NCI-H2227 treated with DMSO at 0.1 percent for 48 hours (cell line): ENCODE measurements around the gene SLC25A42.

Experiments
- DNase-seq: peaks from one replicate; lab custom pipeline; 2025; lab: John Stamatoyannopoulos, UW

Gene SLC25A42

GRCh38 chr19:19051478-19052213, 12.1 kb upstream of the SLC25A42 start:
- DNase-seq = no peak

GRCh38 chr19:19052921-19053320, 10.9 kb upstream of the SLC25A42 start:
- DNase-seq = no peak

GRCh38 chr19:19053508-19054314, 10.1 kb upstream of the SLC25A42 start:
- no peak for DNase-seq

DNA sequence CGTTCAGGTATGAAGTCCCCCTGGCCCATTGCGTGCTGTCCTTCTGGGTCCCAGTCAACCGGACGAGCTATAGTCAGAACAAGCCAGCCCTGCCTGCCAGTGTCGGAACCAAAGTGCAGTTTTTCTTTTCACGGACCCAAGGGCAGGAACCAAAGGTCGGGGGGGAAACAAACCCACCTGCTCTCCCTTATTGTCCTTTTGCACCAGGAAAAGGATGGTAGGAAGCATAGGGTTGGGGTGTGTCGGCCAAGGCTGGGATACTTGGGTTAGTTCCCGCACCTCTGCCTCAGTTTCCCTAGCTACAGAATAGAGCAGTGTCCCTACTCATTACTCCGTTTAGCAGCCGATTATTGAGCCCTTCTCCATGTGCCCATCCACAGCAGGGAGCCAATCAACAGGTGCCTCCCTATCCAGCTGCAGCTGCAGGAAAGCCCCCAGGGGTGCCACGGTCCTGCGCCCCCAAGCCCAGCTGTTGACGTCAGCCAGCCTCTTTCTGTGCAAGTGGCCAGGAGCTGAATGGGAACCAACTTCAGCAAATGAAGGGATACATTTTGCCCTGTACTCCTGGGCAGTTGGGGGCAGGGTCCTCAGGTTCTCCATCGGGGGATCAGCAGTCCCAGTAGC, 9.4 kb upstream of the SLC25A42 start:
- DNase-seq = no peak

DNA sequence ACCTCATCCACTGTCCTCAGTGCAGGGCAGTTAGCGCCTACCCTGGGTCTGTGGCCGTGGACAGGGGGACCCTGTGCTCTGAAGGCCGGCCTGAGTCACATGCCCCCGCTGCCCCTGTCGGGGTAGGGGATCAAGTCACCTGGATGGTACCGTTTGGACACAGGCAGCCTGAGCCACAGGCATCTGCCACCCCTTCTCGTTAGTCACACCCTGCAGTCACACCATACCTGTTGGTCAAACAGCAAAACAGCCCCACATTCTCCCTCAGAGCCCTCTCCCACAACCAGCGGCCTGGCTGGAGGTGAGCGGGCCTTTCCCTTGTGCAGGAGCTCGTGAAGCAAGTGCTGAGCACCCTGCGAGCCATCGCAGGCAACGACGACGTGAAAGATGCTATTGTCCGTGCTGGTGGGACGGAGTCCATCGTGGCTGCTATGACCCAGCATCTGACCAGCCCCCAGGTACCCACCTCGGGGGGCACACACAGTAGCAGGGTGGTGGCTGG, 8.8 kb upstream of the SLC25A42 start:
- no peak for DNase-seq

GRCh38 chr19:19055701-19056100, 8.1 kb upstream of the SLC25A42 start:
- no peak for DNase-seq

DNA sequence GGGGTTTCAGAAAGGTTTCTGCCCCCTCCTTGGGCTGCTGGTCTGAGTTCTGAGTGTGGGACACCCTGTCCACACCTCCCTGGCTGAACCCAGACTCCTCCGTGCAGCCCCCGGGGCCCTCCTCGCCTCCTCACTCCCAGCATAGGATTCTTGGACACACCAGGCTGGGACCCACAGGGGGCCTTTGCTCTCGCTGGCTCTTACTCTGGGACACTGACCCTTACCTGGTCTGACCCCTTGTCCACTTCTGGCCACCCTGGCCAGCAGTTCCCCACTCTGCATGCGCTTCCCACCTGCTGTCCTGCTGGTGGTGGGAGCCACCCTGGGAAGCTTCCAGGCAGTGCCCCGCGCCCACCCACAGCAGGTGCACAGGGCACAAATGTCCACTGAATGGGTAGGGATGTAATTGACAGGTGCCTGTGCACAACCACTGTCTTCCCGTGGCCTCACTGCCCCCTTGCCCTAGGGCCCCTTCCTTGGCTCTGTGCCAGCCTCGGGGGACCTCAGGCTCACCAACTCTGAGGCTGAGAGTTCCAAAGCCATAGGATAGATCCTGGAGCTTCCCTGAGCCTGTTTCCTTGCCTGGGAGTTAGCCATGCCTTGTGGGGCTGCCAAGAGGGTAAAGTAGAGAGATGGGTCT, 7.0 kb upstream of the SLC25A42 start:
- no peak for DNase-seq

DNA sequence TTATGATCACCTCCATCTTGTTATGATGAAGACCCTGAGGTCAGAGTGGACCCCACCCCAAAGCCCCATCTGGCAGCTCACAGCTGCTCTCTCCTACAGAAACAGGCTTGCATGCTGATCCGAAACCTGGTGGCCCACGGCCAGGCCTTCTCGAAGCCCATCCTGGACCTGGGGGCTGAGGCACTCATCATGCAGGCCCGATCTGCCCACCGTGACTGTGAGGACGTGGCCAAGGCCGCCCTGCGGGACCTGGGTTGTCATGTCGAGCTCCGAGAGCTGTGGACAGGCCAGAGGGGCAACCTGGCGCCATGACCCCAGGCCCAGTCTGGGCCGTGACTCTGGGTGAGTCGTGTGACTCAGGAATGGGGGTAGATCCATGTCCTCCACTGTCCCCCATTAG, 6.5 kb upstream of the SLC25A42 start:
- DNase-seq = no peak

DNA sequence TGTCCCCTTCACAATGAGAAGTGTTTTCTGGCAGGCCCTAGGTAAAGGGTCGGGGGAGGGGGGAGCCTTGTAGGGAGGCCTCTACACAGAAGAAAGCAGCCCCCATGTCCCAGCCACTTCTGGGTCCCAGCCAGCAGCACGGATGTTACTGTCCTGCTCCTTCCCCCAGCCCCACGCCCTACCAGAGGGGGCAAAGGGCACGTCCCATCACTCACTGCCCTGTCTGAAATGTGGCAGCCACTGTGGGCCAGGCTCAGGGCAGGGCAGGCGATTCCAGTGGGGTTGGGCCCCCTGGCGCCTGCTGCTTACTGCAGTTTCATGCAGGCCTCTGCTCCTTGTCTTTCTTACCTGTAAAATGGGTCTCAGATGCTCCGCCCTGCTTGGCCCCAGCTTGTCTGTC, 6.1 kb upstream of the SLC25A42 start:
- DNase-seq = no peak

- no peak for DNase-seq
These were observed 4.6 kb upstream of the SLC25A42 start for GRCh38 chr19:19059018-19059836.

- DNase-seq = no peak
These were observed 3.8 kb upstream of the SLC25A42 start for GRCh38 chr19:19059837-19060611.

DNA sequence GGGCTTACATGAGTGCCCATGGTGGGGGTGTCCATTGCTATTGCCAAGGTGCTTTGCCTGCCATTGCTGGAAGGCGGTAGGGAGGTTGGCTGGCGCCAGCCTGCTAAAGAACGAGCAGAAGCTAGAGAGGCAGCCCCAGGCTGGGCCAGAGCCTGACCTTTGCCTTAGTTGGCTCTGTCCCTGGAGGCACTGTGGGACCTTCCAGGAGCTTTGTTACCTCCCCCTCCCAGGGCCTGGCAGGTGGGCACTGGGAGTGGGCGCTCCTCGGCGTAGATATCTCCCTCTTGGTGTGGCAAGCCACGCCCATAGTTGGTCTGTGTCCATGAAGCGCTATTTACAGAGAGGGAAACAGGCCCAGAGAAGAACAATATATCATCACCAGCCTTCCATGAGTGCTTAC, 2.3 kb upstream of the SLC25A42 start:
- DNase-seq = no peak

GRCh38 chr19:19062454-19063182, 1.2 kb upstream of the SLC25A42 start:
- no peak for DNase-seq

DNA sequence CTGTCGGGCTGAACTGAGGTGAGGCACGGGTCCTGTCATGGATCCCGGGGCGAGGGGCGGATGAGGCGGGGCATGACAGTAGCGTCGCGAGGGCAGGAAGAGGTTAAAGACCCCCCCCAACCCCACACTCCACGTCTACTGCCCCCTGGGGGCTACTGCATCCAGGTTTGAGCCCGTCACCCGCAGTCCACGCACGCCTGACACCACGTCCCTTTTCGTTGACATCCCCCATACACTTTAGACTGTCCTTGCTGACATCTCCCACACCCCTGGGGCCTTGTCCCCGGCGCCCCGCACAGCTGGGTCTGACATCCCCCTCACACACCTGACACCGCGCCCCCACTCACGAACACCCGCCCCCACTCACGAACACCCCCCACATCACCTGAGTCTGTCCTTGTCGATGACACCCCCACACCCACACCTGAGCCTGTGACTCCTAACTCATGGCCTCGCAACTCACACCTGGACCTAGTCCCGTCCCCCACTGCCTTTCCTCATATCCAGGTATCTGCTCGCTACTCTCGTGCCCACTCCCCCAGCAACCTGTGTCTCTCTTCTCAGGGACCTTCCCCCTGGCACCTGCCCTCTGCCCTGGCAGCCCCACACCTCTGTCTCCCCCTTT, 416 bp downstream of the SLC25A42 start:
- DNase-seq = no peak

DNA sequence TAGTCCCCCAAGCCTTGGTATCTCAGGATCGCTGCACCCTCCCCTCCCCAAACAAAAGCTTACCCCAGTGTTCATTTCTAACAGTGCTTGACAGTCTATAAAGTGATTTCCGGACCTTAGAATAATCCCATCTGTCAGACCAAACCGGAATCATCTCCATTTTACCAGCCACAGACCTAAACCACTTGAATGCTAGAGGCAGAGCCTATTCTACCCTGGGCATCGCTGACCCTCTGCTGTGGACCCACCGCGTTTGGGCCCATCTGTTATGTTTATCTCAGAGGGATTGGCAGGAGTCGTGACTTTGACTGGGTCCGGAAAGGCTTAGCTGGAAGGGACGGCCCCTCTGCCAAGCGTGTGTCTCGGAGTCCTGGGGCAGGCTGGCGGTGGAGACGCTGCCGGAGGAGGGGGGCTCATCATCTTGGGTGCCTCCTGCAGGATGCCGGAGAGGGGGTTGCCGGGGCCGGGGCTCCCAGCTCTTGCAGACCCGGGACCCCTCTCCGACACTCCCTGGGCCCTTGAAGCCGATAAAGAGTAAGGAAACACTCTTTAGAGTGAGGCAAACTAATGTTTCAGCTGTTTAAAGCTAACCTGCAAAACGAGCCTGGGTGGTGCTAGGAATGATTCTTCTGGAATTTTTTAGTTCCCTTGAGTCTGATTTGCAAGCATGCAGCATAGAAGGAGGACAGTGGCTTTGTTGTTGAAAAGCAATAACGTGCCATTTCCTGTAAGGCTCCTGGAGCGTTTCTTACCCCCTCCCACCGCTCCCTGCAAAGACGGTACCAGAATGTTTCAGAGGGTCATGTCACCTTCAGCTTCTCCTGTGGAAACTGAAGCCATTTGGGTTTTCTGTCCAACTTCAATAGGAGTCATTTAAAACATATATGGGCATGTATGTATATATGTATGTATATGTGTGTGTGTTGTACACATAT, 1.3 kb downstream of the SLC25A42 start:
- peak; percentile 10 for DNase-seq

- DNase-seq = no peak
These were observed 3.7 kb downstream of the SLC25A42 start for GRCh38 chr19:19067276-19068072.
